ENCODE results near the gene HERC4.

GRCh38 chr10:68095153-68095552, 20.1 kb upstream of the HERC4 start:
- TF ChIP-seq CTCF (conservative IDR thresholded peaks at IDR 0.05; ENCODE audit: low read length) (no peak), EZH2phosphoT487 (IDR thresholded peaks at IDR 0.05; ENCODE audit: borderline replicate concordance, low read depth, low read length) (no peak)
